ENCODE results near the gene ZBED5. TPM values are rescaled to one million over a fixed set of nuclear protein-coding genes. Genes with fewer than 3 reads are reported as not detected.
"Not testable (repeated sequence)": the region's sequence is repeated elsewhere in the genome, so short reads cannot be mapped to it uniquely, and the experiment has no call there.

Gene ZBED5
- polyA plus RNA-seq (ENCODE audit: insufficient read length) = 72.3 TPM

DNA sequence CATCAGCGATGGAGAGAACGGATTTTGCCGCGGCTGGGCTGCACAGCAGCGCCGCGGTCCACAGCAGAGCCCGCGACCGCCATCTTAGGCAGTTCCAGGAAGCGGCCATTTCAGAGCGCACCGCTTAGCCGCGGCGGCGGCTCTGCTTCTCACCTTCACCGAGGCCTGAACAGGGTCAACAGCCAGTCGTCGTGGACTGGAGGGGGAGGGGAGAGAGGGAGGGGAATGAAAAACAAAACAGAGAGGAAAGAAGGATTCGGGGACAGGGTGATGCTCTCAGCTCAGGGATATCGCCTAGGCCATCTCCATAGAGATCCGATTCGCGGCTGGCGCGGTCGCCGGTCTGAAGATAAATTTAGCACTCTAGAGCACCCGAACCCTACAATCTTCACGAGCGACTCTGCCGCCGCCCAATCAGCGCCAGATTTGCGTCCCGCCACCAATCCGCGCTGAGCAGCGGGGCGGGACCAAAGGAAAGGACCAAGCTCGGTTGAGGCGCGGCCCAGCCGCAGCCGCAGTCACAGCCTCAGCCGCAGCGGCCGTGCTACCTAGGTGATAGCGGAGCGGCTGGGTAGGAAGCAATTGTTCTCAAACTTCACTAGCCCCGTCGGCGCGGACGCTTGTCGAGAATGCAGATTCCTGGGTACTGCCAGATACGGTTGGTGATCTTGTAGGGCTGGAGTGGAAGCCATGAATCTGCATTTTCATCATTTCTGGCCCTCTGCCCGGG is at the start of gene ZBED5:
ZBED5 (minus strand) TSS at position 345 of the 730 bp plus-strand sequence. CDS start 3,108 bp downstream, outside the sequence.
- peak; percentile 99 for DNase-seq

DNA sequence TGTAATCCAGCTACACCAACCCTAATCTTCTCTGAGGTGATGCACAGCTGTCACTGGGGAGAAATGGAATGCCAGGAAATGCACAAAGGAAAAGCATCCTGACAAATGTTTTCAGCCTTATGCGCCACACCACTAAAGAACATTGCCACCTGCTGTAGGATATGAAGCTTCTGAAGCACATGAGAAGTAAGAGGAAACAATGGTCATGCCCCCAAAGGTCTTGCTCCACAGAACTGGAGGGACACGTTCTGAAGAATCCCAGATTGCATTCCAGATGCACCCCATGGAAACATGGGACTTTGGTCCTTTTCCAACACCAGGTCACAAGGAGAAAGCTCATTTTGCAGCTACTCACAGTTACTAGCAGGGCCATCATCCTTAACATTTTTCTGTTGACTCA is 48.7 kb upstream of the ZBED5 start:
- DNase-seq = no peak

DNA sequence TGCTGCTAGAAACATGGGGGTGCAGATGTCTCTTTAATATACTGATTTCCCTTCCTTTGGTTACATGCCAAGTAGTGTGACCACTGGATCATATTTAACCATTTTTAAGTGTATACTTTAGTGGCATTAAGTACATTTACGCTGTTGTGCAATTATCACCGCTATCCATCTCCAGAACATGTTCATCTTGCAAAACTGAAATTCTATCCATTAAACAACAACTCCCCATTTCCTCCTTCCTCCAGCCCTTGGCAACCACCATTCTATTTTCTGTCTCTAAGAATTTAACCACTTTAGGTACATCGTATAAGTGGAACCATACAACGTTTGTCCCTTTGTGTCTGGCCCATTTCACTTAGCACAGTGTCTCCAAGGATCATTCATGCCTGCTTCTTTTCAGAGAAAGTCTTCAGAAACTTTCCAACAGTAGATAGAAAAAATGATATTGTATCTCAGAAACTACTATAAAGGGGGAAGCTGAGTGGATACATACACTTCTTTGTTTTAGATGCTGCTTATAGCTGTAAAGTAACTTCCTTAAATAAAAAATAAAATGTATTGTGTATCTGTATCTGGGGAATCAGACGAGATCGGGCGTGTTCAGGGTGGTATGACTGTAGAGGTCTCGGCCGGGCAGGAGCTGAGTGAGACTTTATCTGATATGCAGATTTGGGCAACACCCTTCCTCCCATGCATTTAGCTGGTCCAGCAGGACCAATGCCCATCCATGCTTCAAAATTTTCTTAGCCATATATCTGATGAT is 44.6 kb upstream of the ZBED5 start:
- DNase-seq = no peak

DNA sequence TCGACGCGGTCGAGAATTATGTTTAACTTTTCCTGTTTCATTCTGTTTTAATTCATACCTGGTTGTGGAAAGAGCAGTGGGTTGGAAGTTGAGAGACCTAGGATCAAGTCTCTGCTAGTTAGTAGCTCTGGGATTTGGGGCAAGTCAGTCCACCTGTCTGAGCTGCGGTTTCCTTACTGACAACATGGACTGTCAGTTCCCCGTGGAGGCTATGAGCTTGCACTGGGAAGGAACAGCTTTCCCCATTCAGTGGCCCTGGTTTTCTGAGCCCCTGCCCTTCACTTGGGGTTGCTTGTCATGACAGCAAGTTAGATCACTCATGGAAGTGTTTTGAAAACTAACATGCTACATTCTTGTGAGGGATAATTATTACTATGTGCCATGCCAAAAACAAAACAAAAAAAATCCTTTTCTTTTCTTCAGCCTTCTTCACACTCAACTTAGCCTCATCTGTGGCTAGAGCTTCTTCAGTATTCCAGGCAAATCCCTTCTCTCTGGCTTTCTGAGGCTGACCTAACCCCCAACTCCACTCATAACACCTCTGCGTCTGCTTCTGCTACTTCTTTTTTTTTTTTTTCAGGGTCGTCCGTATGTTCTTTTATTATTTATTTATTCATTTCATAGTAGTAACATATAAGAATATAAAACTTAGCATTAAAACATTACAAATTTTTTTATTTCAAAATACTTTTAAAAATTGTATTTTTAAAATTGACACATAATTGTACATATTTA is 43.0 kb upstream of the ZBED5 start:
- DNase-seq = no peak

DNA sequence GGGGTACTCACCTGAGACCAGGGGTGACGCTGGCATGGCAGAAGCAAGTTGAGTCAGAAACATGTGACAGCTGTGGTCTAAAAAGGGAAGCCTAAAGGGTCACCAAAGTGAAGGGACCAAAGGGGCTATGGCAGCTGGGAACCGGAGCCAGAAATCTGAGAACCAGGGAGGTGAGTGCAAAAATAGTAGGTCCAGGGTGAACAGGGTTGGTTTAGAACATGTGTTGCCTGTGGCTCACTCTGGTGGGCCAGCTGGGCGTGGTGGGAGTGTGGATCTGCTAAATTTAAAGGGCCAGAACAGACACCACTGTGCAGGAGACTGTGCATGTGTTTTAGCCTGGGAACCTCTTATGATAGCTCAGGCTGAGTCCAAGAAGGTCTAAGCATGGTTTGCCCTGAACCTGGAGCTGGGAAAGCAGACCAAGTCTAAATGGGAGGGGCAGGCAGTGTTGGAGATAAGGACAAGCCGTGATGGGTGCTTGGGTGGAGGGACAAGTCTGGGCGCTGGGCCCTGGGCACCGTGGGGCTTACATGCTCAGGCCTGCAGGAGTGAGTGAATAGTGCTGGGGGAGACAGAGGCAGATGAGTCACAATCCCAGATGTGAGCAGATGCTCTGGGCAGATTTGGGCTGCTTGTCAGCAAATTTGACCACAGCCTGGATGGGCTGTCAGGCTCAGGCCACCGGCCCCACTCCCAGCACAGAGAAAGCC is 41.4 kb upstream of the ZBED5 start:
- peak; percentile 24 for DNase-seq

DNA sequence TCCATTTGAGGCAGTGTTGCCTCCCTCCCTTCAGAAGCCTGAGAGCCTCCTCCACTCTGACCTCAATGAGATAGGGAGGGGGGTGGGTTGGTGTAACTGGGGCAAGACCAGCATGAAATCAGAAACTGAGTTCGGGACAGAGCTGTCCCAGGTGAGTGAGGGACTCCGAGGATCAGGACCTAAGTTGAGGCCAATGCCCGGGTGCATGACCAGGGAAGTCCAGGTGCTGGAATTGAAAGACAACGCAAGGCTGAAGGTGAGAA is 40.8 kb upstream of the ZBED5 start:
- DNase-seq = no peak

DNA sequence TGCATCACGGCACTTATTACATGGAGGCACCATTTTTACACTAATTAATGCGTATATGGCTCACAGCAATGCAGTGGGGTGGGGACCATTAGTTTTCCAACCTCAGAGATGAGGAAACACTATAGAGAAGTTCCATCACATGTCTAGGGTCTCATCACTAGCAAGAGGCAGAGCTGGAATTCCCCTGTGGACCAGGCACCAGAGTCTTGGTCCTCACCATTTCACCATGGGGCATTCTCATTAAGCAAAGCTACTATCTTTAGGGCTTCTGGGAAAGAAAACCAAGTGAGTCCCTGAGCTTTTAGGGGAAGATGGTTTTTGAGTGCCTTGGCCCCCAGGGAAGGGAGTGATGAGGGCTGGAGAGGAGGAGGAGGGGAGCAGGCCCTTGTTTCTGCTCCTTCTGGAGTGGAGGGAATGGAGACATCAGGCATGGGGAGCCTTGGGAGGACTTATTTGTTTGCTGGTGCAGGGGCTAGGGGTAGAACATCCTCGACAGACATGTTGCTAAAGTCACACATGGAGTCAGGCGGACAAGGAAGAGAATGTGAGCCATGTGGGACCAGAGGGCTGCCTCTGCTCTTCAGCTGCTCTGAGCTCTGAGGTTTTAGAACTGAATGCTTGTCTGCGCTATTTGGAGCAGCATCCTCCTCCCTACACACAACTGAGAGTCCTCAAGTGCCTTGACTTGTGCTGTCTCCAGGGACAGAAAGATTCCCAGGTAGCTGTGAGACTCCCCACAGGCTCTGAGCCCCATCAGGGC is 40.3 kb upstream of the ZBED5 start:
- no peak for DNase-seq

DNA sequence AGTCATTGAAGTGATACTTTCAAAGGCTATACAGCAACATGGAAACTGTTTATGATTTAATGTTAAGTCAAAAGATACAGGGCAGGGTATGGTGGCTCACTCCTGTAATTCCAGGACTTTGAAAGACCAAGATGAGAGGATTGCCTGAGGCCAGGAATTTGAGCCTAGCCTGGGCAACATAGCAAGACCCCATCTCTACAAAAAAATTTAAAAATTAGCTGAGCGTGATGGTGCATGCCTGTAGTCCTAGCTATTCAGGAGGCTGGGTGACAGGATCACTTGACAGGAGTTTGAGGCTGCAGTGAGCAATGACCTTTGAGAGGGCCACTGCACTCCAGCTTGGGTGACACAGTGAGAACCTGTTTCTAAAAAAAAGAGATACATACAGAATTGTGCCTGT is 39.3 kb upstream of the ZBED5 start:
- DNase-seq = no peak

DNA sequence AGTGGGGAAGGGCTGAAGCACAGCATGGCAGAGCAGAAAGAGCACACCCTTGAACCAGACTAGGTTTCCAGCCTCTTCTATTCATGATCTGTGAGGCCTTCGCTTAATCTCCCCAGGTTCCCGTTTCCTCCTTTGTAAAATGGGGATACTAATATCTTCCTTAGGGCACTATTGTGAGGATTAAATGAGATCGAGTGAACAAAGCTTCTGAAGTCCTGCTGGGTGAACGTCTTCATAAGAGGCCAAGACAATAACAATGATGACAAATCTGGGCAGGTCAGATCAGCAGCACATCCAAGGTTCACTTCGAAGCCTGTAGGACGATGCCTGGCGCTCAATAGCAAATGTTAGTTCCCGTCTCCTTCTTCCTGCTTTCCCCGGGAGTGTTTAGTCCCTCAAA is 38.6 kb upstream of the ZBED5 start:
- no peak for DNase-seq

DNA sequence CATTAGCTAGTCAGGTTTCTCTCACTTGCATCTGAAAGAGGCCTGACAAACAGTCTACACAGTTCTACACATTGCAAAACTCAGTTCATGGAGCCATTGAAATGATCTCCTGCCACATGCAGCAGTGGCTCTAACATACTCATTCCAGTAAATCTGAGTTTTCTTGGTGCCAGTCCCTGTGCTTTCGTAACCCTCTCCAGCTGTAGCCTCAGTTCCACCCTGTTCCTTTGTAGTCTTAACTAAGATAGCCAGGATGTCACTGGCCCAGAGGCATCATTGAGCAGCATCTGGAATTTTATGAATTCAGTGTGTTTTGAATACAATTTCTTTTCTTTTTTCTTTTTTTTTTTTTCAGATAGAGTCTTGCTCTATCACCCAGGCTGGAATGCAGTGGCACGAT is 37.4 kb upstream of the ZBED5 start:
- no peak for DNase-seq

DNA sequence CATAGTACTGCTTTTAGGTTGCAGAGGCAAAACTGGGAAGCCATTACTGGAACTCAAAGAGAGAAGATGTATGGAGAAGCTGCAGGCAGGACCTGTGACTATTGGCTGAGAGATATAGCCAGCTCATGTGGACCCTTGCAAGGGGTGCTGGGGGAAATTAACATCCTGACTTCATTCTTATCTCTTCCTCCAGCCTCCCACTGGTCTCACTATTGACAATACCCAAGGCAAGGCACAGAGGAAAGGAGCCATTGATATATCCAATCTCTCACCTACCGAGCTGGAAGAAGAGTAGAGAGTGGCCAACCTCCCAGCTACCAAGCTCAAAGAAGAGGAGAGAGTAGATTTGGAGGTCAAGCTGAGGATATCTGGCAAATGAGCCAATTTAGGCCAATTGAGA is 36.8 kb upstream of the ZBED5 start:
- DNase-seq = no peak

DNA sequence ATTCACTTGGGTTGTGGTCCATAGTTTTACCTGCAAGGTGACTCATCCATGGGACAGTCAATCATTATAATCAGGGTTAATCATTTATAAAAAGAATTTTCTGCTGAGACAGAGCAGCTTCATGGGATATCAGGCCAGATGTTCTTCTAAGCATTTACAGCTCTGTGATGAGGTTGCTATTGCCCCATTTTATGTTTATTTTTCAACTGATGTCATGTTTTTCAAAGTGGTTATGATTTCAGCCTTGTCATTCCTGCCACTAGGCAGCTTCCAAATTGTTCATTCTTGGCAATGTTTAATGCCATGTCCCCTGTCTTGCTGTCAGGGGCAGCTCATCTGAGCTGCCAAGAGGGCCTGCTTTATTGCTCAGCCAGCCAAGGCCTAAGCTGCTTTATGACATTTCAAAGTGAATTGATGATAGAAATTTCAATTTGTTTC is 35.9 kb upstream of the ZBED5 start:
- DNase-seq = no peak

DNA sequence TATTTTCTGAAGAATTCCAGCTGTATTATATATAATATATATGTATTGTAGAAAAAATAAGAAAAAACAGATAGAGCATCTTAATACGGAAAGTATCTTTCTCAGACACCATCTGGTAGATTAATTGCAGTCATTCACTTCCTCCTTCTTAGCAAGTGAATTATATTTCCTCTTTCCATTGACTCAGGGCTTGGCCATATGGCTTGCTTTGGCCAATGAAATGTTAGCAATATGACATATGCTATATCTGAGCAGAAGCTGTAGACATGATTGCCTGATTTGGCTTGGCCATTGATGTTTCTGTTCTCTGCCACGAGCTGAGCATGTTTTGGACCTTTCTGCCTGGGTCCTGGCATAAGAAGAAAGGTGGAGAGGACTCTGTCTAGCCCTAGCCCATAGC is 34.4 kb upstream of the ZBED5 start:
- no peak for DNase-seq

DNA sequence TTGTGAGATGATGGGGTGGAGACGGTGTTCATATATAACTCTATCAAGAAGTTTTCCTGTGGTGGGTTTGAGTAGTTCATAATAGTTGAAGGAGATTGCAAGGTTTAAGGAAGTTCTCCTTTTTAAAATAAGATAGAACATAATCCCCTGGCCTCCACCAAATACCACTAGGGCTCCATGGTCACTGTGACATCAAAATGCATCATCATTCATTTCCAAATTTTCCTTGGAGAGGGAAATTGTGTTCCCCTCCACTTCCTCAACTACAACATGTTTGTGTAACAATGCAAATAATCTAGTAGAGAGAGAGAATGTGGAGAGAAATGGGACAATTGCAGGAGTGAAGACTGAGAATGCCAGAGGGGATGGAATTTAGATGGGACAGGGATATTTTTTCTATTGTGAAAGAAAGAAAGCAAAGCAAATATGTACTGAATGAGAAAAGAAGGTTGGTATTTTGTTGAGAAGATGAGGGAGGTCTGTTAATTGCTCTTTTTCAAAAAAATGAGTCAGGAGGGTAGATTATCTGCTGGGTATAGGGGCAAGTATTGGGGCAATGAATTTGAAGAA is 33.4 kb upstream of the ZBED5 start:
- no peak for DNase-seq

DNA sequence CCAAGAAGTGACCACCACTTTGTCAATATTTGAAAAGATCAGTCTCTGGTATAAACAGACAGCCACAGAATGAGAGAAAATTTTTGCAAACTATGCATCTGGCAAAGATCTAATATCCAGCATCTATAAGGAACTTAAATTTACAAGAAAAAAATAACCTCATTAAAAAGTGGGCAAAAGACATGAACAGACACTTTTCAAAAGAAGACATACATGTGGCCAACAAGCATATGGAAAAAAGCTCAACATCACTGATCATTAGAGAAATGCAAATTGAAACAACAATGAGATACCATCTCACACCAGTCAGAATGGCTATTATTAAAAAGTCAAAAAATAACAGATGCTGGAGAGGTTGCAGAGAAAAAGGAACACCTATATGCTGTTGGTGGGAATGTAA is 32.2 kb upstream of the ZBED5 start:
- DNase-seq = not testable (repeated sequence)

DNA sequence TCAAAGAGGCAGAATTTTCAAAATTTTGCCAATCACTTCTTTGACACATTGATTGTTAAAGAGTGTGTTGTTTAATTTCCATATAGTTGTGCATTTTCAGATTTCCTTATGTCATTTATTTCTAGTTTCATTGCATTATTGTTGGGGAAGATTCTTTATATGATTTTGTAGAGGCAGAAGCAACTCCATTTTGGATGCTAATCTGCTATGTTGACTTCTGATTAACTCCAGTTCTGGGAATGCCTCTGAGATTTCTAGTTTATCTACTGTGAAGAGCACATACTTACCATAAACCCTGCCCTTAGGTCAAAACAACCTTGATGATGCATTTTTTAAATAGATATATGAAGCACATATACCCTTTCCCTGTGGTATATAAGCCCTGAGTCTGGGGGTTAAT is 29.5 kb upstream of the ZBED5 start:
- DNase-seq = no peak

DNA sequence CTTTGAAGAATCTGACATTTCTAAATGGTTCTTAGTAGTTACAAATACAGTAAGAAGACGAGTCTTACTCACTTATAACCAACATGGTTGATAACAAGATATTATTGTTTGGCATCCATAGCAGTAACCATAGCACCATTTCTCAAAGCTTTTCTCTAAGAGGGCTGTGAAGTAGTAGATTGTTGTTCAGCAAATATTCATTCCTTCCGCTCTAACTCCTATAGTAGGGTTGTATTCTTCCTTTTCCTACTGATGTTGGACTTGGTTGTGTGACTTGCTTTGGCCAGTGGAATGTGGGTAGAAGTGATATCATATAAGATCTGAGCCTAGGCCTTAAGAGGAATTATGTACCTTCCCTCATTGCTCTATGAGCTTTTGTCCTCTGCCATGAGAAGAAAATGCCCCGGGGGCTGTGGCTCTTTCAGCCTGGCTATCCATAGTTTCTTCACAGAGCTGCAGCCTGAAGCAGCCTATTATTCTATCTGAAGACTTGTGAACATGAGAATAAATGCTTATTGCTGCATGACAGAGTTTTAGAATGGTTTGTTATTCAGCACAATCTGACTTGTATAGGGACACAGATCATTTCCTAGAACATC is 28.9 kb upstream of the ZBED5 start:
- no peak for DNase-seq

DNA sequence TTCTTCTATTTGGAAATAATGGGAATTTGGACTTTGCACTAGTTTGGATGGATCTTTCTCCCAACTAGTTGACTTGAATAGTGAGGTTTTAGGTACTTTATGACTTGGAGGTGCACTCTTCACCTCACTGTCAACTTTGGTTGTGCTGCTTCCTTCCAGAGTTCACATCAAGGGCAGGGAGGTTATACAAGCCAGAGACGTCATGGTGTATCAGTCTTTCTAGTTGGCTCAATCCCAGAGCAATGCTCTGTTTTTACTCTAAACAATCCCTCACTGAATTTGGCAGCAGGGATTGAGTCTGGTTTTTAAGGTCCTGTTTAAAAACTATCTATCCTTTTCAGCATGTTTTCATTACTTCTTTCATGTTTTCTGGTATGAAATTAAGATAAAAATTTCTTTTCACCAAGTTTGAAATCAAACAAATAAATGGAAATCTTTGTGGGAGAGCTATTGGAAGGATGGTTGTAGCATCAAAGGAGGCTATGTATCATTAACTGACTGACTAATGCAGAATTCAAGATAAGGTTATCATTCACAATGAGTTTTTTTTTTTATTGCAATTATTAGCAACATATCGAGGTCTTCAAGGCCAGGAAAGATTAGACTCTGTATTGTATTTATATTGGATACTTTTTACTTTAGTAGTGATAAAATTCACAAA is 28.0 kb upstream of the ZBED5 start:
- DNase-seq = peak; percentile 40

DNA sequence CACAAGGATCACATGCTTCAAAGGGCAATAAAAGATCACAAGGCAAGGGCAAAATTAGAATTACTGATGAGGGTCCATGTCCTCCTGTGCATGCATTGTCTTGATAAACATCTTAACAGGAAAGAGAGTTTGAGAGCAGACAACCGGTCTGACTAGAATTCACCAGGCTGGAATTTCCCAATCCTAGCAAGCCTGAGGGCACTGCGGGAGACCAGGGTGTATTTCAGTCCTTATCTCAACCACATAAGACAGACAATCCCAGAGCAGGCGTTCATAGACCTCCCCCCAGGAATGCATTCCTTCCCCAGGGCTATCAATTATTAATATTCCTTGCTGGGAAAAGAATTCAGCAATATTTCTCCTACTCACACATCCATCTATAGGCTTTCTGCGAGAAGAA is 26.4 kb upstream of the ZBED5 start:
- not testable (repeated sequence) for DNase-seq

DNA sequence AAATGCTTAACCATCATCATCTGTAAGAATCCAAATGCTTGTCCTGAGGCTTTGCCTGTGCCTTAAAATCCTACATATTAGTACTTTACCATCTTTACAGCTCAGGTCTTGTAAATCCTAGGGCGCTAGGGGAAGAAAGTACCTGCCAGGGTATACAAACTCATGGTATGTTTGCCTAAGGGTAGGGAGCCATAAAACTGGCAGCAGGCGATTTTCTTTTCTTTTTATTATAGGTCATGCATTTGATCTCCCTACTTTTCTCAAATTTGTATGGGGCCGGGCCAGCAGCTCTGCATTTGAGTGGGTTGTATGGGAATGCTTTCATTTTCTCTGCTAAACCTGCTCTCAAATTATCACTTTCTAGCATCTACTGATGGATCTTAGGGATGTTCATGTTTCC is 24.0 kb upstream of the ZBED5 start:
- no peak for DNase-seq

Measured in hindlimb muscle (tissue), 1 donor.